Measurements from ENCODE around the gene GRIP1. TPM values are rescaled to one million over a fixed set of nuclear protein-coding genes. Genes with fewer than 3 reads are reported as not detected.

Gene GRIP1
- total RNA-seq, 2 donors from 2014 or later, result 0.19 to 0.86 TPM

GRCh38 chr12:66584673-66585072 lies 94.2 kb downstream of the GRIP1 start:
- Mint-ChIP-seq H3K4me3 (no peak overlapping the region), H3K27ac (no peak overlapping the region), H3K9me3 (no peaks in the 10 kb centered on the region), H3K27me3 (no peaks in the 10 kb centered on the region), H3K4me1 (no peaks in the 10 kb centered on the region), H3K36me3 (ENCODE audit: low read depth) (no peaks in the 10 kb centered on the region)
- ATAC-seq (replicated peaks), result peak; percentile 35

GRCh38 chr12:66573605-66574004 lies 105.3 kb downstream of the GRIP1 start:
- H3K4me1 Mint-ChIP-seq, result no peaks in the 10 kb centered on the region
- H3K27me3 Mint-ChIP-seq, result peaks cover 10% of the 10 kb centered on the region
- H3K36me3 Mint-ChIP-seq (ENCODE audit: low read depth), result no peaks in the 10 kb centered on the region
- no peak for ATAC-seq (replicated peaks)
- peaks cover 14% of the 10 kb centered on the region for H3K9me3 Mint-ChIP-seq
- H3K27ac Mint-ChIP-seq, result no peak overlapping the region
- no peak overlapping the region for H3K4me3 Mint-ChIP-seq

DNA sequence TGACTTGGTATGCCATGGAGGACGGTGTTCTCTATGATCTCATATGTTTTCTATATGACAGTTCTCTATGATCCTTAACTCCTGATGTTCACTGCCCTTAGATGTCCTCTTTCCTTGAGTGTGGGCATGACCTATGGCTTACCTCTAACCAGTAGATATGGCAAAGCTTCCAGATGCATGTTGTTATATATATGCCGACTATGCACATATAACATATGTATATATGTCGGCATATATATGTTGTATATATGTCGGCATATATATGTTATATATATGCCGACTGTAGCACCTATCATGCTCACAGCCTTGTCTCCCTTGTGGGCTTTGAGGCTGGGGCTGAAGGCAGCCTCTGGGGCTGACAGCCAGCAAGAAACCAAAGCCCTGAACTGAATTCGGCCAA lies 106.0 kb downstream of the GRIP1 start:
- peaks cover 14% of the 10 kb centered on the region for H3K9me3 Mint-ChIP-seq

DNA sequence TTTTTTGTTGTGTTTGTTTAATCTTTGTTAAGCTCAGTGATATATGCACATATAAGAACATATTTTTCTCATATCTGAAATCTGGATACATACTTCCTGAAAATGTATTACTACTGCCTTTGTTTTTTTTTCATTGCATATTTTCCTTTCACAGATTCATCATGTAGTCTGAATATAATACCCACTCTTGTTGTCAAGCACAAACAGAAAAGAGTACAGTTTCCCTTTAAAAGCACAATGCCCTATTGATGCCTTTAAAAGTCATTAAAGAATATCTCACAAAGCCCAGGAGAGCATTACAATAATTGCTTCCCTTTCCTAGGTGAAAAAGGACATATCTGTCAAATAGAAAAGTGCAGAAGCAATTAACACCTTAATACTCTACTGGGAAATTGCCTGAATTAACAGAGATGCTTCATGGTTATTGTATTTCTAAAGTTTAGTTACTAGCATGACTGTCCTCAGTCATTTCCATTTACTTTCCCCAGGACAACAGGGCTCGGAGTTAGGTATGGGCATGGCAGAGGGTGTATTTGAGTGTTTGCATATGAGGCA lies 107.4 kb downstream of the GRIP1 start:
- Mint-ChIP-seq H3K4me1 (no peaks in the 10 kb centered on the region), H3K9me3 (peaks cover 4% of the 10 kb centered on the region)

More for the DNA sequence above, 106.0 kb downstream of the GRIP1 start:
- no peaks in the 10 kb centered on the region for H3K36me3 Mint-ChIP-seq (ENCODE audit: low read depth)
- no peak overlapping the region for H3K4me3 Mint-ChIP-seq
- no peak for ATAC-seq (replicated peaks)
- H3K27me3 Mint-ChIP-seq, result peaks cover 12% of the 10 kb centered on the region
- no peaks in the 10 kb centered on the region for H3K4me1 Mint-ChIP-seq
- no peak overlapping the region for H3K27ac Mint-ChIP-seq

GRCh38 chr12:66563220-66563619 lies 115.7 kb downstream of the GRIP1 start:
- no peaks in the 10 kb centered on the region for H3K4me1 Mint-ChIP-seq
- ATAC-seq (replicated peaks), result no peak
- no peak overlapping the region for H3K4me3 Mint-ChIP-seq
- H3K36me3 Mint-ChIP-seq (ENCODE audit: low read depth), result no peaks in the 10 kb centered on the region
- H3K9me3 Mint-ChIP-seq, result peaks cover 12% of the 10 kb centered on the region
- H3K27me3 Mint-ChIP-seq, result no peaks in the 10 kb centered on the region
- no peak overlapping the region for H3K27ac Mint-ChIP-seq

More for the DNA sequence above, 107.4 kb downstream of the GRIP1 start:
- no peak for ATAC-seq (replicated peaks)
- H3K4me3 Mint-ChIP-seq, result no peak overlapping the region
- H3K36me3 Mint-ChIP-seq (ENCODE audit: low read depth), result no peaks in the 10 kb centered on the region
- peaks cover 3% of the 10 kb centered on the region for H3K27me3 Mint-ChIP-seq
- no peak overlapping the region for H3K27ac Mint-ChIP-seq

DNA sequence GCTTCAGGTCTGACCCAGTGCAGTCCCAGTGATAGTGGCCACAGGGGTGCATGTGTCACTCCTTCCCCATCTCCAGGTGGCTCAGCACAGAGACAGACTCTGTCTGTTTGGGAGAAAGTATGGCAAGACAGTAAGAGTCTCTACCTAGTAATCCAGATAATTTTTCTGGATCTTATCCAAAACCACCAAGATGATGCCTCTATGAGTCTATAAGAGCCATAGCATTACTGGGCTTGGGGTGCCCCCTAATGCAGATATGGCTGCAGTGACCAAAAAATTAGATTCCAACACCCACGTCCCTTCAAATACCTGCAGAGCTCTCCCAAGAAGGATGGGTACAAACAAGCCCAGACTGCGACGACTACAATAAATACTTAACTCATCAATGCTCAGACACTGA lies 123.8 kb downstream of the GRIP1 start:
- H3K36me3 Mint-ChIP-seq (ENCODE audit: low read depth), result no peaks in the 10 kb centered on the region
- ATAC-seq (replicated peaks), result no peak
- H3K9me3 Mint-ChIP-seq, result no peaks in the 10 kb centered on the region
- no peak overlapping the region for H3K4me3 Mint-ChIP-seq
- H3K4me1 Mint-ChIP-seq, result no peaks in the 10 kb centered on the region
- H3K27me3 Mint-ChIP-seq, result peaks cover 9% of the 10 kb centered on the region
- H3K27ac Mint-ChIP-seq, result no peak overlapping the region

DNA sequence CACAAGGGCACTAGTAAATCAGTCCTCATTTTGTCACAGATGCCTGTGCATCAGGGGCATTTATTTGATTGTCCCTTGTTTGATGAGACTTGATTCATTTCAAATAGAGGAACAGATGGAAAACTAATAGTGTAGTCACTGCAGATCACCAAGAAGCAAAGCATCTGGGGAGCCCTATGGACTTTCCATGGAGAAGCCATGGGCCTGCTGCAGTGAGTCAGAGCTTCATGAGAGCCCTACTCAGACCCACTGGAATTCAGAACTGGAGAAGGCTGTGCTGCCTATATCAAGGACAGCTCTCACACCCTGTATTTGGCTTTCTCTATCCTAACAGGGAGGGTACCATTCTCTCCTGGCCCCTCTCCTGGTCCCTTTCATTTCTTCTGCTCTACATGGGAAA lies 126.2 kb downstream of the GRIP1 start:
- Mint-ChIP-seq H3K9me3 (no peaks in the 10 kb centered on the region), H3K4me3 (no peak overlapping the region), H3K36me3 (ENCODE audit: low read depth) (no peaks in the 10 kb centered on the region), H3K27ac (no peak overlapping the region), H3K4me1 (no peaks in the 10 kb centered on the region), H3K27me3 (peaks cover 9% of the 10 kb centered on the region)
- no peak for ATAC-seq (replicated peaks)

DNA sequence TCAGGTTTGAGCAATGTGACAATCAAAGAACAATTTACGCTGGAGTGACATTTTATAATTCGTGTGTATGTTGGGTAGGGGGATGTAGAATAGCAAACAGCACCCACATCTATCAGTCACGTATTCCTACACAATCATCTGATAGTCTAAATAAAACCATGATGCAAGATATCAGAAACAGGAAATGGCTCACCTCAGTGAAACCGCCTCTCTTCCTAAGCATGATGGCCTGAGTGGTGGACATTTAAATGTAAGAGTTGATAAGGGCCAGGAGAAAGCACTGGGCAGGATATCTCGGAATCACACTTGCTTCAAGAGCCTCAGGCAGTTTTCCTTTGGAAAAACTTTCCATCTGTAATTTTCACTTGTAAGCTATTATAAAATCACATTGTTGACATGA lies 128.2 kb downstream of the GRIP1 start:
- no peaks in the 10 kb centered on the region for H3K9me3 Mint-ChIP-seq
- no peak overlapping the region for H3K4me3 Mint-ChIP-seq
- ATAC-seq (replicated peaks), result no peak
- H3K27me3 Mint-ChIP-seq, result peaks cover 12% of the 10 kb centered on the region
- no peaks in the 10 kb centered on the region for H3K36me3 Mint-ChIP-seq (ENCODE audit: low read depth)
- H3K4me1 Mint-ChIP-seq, result no peaks in the 10 kb centered on the region
- H3K27ac Mint-ChIP-seq, result no peak overlapping the region

DNA sequence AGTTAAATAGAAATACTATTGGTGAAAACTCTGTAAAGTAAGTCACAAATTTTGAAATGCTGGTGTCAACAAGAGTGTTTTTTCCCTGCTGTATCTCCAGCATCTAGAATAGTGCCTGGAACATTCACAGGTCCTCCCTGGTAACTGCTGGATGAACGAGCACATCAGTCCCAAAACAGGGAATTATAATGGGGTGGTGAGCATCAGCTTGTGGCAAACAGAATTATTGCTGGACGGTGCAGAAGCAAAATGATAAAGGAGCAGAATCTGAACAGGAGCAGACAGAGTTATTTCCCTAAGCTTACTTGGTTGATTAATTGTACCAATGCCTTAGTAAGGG lies 129.9 kb downstream of the GRIP1 start:
- no peak overlapping the region for H3K27ac Mint-ChIP-seq
- no peaks in the 10 kb centered on the region for H3K36me3 Mint-ChIP-seq (ENCODE audit: low read depth)
- no peaks in the 10 kb centered on the region for H3K4me1 Mint-ChIP-seq
- no peak for ATAC-seq (replicated peaks)
- peaks cover 11% of the 10 kb centered on the region for H3K27me3 Mint-ChIP-seq
- H3K4me3 Mint-ChIP-seq, result no peak overlapping the region
- no peaks in the 10 kb centered on the region for H3K9me3 Mint-ChIP-seq

GRCh38 chr12:66548338-66549049 lies 130.4 kb downstream of the GRIP1 start:
- Mint-ChIP-seq H3K36me3 (ENCODE audit: low read depth) (no peaks in the 10 kb centered on the region), H3K9me3 (no peaks in the 10 kb centered on the region), H3K27me3 (peaks cover 11% of the 10 kb centered on the region), H3K4me3 (no peak overlapping the region), H3K4me1 (no peaks in the 10 kb centered on the region), H3K27ac (no peak overlapping the region)
- no peak for ATAC-seq (replicated peaks)

- H3K4me3 Mint-ChIP-seq, result no peak overlapping the region
- H3K27me3 Mint-ChIP-seq, result peaks cover 9% of the 10 kb centered on the region
- no peaks in the 10 kb centered on the region for H3K4me1 Mint-ChIP-seq
- H3K27ac Mint-ChIP-seq, result no peak overlapping the region
- ATAC-seq (replicated peaks), result no peak
- H3K9me3 Mint-ChIP-seq, result no peaks in the 10 kb centered on the region
- no peaks in the 10 kb centered on the region for H3K36me3 Mint-ChIP-seq (ENCODE audit: low read depth)
Measured at GRCh38 chr12:66541426-66541825, 137.4 kb downstream of the GRIP1 start.

GRCh38 chr12:66539431-66539830 lies 139.4 kb downstream of the GRIP1 start:
- peaks cover 6% of the 10 kb centered on the region for H3K27me3 Mint-ChIP-seq
- no peaks in the 10 kb centered on the region for H3K9me3 Mint-ChIP-seq
- no peaks in the 10 kb centered on the region for H3K36me3 Mint-ChIP-seq (ENCODE audit: low read depth)

GRCh38 chr12:66538970-66539369 lies 139.9 kb downstream of the GRIP1 start:
- peaks cover 4% of the 10 kb centered on the region for H3K27me3 Mint-ChIP-seq
- no peak overlapping the region for H3K4me3 Mint-ChIP-seq
- no peaks in the 10 kb centered on the region for H3K4me1 Mint-ChIP-seq
- H3K9me3 Mint-ChIP-seq, result no peaks in the 10 kb centered on the region
- ATAC-seq (replicated peaks), result no peak
- H3K27ac Mint-ChIP-seq, result no peak overlapping the region
- no peaks in the 10 kb centered on the region for H3K36me3 Mint-ChIP-seq (ENCODE audit: low read depth)

More at GRCh38 chr12:66539431-66539830, 139.4 kb downstream of the GRIP1 start:
- ATAC-seq (replicated peaks), result no peak
- no peaks in the 10 kb centered on the region for H3K4me1 Mint-ChIP-seq
- no peak overlapping the region for H3K4me3 Mint-ChIP-seq
- no peak overlapping the region for H3K27ac Mint-ChIP-seq

DNA sequence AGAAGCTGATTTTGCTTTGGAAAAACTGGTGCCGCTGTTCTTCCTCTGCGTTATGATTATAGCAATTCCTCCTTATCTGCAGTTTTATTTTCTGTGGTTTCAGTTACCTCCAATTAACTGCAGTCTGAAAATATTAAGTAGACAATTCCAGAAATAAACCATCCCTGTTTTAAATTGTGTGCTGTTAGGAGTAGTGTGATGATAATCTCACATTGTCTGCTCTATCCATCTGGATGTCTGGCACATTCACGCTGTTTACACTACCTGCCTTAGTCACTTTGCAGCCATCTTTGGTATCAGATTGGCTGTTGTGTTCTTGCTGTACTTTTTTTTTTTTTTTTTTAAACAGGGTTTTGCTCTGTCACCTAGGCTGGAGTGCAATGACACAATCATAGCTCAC lies 141.0 kb downstream of the GRIP1 start:
- no peaks in the 10 kb centered on the region for H3K4me1 Mint-ChIP-seq
- no peak overlapping the region for H3K4me3 Mint-ChIP-seq
- H3K9me3 Mint-ChIP-seq, result no peaks in the 10 kb centered on the region
- ATAC-seq (replicated peaks), result no peak
- peaks cover 4% of the 10 kb centered on the region for H3K27me3 Mint-ChIP-seq
- no peak overlapping the region for H3K27ac Mint-ChIP-seq
- no peaks in the 10 kb centered on the region for H3K36me3 Mint-ChIP-seq (ENCODE audit: low read depth)

- Mint-ChIP-seq H3K27me3 (no peaks in the 10 kb centered on the region), H3K9me3 (peaks cover 2% of the 10 kb centered on the region), H3K36me3 (ENCODE audit: low read depth) (no peaks in the 10 kb centered on the region), H3K4me1 (no peaks in the 10 kb centered on the region), H3K4me3 (no peak overlapping the region), H3K27ac (no peak overlapping the region)
- no peak for ATAC-seq (replicated peaks)
Measured at GRCh38 chr12:66533767-66534166, 145.1 kb downstream of the GRIP1 start.
